Mesodermal cell (in vitro differentiated cells): ENCODE measurements around the gene KRTAP5-7.
"Not testable (repeated sequence)": the region's sequence is repeated elsewhere in the genome, so short reads cannot be mapped to it uniquely, and the experiment has no call there.

ENCODE experiments used
- H3K27ac ChIP-seq: 2 replicates; pipeline ENCODE4 v1.7.0; 2013; ENCODE audit warnings: mild to moderate bottlenecking, low read depth, low read length, moderate library complexity; ENCODE audit not compliant: severe bottlenecking
- H3K36me3 ChIP-seq: 2 replicates; pipeline ENCODE4 v1.7.1; 2013; ENCODE audit warnings: mild to moderate bottlenecking, low read length, moderate library complexity; ENCODE audit not compliant: control insufficient read depth, insufficient read depth
- H3K4me1 ChIP-seq: one replicate; pipeline ENCODE4 v1.7.1; 2013; ENCODE audit warnings: mild to moderate bottlenecking, low read length; ENCODE audit not compliant: insufficient read depth, control insufficient read depth, poor library complexity, severe bottlenecking
- H3K4me3 ChIP-seq: 2 replicates; pipeline ENCODE4 v1.7.0; 2013; ENCODE audit warnings: low read length, control low read depth, mild to moderate bottlenecking; ENCODE audit not compliant: insufficient read depth, poor library complexity, severe bottlenecking; ENCODE audit errors: extremely low read depth
- H3K9me3 ChIP-seq: 2 replicates; pipeline ENCODE4 v1.7.1; 2013; ENCODE audit warnings: mild to moderate bottlenecking, low read length, moderate library complexity; ENCODE audit not compliant: control insufficient read depth
- WGBS, 2 experiments: methylation state at CpG; one replicate each; pipeline ENCODE4 v1.1.5; 2013; ENCODE audit warnings: missing lambda C conversion rate in 2 of 2; ENCODE audit not compliant: insufficient coverage in 2 of 2; 5-methylcytosine and 5-hydroxymethylcytosine counted together

The KRTAP5-7 gene

DNA sequence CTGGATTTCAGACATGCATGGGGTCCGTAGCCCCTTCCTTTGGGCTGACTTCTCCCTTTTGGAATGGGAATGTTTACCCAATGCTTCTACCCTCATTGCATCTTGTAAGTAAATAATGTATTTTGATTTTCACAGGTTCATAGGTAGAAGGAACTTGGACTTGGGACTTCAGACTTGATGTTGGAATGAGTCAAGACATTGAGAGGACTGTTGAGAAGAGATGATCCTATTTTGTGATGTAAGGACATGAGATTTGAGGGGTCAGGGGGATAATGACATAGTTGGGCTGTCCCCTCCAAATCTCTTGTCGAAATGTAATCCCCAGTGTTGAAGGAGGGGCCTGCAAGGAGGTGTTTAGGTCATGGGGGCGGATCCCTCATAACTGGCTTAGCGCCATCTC is 37.4 kb downstream of the KRTAP5-7 start:
- 82 to 85% methylated on average over 3 of the region's 4 CpGs for WGBS, 2 experiments
- Histone ChIP-seq H3K4me1 (no peaks in the 10 kb centered on the region), H3K9me3 (peaks cover 2% of the 10 kb centered on the region), H3K27ac (no peak overlapping the region), H3K36me3 (no peaks in the 10 kb centered on the region), H3K4me3 (no peak overlapping the region)

DNA sequence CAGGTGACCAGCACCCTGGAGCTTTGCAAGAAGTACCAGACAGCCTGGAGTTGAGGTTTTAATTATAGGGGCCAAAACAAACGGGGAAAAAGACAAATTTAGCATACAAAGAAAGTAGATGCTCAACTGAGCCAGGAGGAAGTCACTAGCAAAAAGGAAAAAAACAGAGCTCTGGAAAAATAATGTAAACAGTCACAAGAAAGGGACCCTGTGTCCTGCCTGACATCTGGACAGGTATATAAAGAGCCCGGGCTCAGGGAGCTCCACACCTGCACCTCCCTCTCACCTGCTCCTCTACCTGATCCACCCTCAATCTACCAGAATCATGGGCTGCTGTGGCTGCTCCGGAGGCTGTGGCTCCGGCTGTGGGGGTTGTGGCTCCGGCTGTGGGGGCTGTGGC is 38.2 kb downstream of the KRTAP5-7 start, which contains the start of gene KRTAP5-10:
Gene KRTAP5-10, plus strand, starts transcription at position 301 of the 400 bp plus-strand sequence. Its CDS starts 25 bp downstream, at position 326.
- H3K27ac ChIP-seq, result no peak within 1 kb of the TSS
- H3K36me3 ChIP-seq, result no peaks in the 10 kb centered on the region
- 77 to 90% methylated on average over 2 of the region's 5 CpGs for WGBS, 2 experiments
- H3K4me1 ChIP-seq, result no peaks in the 10 kb centered on the region
- peaks cover 2% of the 10 kb centered on the region for H3K9me3 ChIP-seq
- no peak within 1 kb of the TSS for H3K4me3 ChIP-seq

DNA sequence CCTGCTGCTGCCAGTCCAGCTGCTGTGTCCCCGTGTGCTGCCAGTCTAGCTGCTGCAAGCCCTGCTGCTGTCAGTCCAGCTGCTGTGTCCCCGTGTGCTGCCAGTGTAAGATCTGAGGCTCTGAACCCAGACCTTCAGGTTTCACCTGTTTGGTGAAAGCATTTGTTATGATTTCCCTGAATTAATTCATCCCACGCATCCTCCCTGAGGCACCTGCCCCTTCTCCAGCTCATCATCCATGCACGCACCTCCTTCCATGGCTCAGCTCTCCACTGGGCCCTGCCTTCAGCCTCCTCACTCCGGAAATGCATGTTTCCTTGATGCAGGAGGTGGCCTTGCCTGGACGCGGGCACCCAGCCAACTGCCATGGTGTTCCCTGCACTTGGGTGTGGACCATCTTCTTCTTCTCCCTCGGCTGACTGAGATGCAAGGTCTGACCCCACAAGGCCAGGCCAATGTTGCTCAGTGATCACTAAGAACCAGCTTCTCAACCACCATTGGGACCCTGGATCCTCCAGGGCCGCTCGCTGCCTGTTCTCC is 39.1 kb downstream of the KRTAP5-7 start:
- H3K36me3 ChIP-seq, result no peaks in the 10 kb centered on the region
- WGBS, 2 experiments, result 94 to 97% methylated on average over 8 to 9 of the region's 10 CpGs
- H3K4me1 ChIP-seq, result no peaks in the 10 kb centered on the region

DNA sequence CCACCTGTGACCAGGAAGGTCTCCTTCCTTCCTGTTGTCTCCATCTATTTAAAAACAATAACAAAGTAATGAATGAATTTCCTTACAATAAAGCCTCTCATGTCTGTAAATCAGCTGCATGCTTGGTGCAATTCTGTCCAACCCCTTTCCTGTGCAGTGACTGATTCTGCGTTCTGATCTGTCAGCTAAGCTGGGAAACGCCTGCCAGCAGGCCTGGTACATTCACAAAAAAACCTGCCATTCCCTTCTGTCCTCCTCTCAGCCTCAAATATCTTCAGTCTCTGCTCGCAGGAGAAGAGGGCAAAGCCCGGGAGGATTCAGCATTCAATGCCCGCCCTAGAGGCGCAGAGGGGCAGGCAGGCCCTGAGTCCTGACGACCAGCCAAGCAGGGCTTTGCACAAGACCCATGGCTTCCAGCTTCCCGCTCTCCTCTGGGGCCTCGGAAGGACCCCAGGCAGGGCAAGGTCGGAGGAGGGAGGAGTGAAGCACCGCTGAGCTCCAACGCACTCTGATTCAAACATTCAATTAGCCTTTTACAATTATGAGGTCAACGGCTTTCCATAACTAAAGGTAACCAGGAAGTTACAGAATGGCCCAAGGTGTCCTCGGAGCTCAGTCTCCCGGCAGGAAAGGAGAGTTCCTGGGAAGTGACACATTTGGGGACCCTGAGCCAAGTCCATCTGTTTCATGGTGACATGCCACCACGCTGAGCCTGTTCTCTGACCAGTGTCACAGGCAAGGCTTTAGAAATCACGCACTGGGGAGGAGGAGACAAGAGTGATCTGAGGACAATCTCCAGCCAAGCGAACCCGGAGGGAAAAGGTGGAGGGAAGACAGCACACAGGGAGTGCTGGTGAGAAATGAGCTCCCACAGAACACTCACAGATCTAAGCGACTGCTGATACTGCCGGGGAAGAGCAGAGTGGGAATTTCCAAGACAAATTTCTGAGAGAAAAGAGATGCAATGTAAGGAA is 39.8 kb downstream of the KRTAP5-7 start:
- 63 to 73% methylated on average over 3 to 8 of the region's 21 CpGs for WGBS, 2 experiments

More for the DNA sequence above, 39.1 kb downstream of the KRTAP5-7 start:
- no peak overlapping the region for H3K27ac ChIP-seq
- H3K4me3 ChIP-seq, result no peak overlapping the region
- H3K9me3 ChIP-seq, result peaks cover 2% of the 10 kb centered on the region

DNA sequence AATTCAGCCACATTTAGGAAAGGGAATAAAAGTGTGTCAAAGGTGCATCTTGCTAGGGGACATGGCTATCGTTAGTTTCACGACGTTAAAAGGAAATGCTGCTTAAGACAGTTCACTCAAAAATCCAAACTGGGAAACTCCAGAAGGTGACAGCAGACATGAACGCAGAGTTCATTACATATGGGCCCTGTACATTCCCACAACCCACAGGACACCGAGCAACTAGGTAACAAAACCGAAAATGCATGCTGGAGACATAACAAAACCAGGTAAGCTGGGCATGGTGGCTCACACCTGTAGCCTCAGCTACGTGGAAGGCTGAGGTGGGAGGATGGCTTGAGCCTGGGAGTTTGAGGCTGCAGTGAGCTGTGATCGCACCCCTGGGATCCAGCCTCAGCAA is 40.6 kb downstream of the KRTAP5-7 start:
- 80% methylated on average over 5 to 8 of the region's 8 CpGs for WGBS, 2 experiments
- H3K4me3 ChIP-seq, H3K27ac ChIP-seq, H3K9me3 ChIP-seq, H3K36me3 ChIP-seq, H3K4me1 ChIP-seq: not testable (repeated sequence)

More for the DNA sequence above, 39.8 kb downstream of the KRTAP5-7 start:
- H3K9me3 ChIP-seq, H3K36me3 ChIP-seq, H3K4me3 ChIP-seq, H3K4me1 ChIP-seq, H3K27ac ChIP-seq: not testable (repeated sequence)

DNA sequence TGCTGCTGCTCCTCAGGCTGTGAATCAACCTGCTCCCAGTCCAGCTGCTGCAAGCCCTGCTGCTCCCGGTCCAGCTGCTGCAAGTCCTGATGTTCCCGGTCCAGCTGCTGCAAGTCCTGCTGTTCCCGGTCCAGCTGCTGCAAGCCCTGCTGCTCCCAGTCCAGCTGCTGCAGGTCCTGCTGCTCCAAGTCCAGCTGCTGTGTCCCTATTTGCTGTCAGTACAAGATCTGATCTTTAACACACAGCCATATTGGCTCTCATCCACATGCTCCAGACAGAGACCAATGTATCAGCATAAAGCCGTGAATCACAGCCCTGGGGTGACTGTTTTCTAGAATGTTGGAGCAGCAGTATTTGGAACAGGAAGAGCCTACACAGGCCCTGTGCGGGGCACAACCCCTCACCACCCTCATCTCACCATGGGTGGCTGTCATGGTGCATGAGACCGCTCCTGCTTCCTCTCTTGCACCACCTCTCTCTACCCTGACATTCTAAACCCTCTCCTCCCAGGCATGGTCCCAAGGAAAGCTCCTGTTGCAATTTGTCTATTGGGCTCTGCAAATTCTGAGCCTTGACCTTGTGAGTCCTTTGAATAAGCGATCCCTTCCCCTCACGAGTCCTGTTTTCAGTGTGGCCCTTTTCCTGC is 41.8 kb downstream of the KRTAP5-7 start:
- no peaks in the 10 kb centered on the region for H3K9me3 ChIP-seq
- H3K4me1 ChIP-seq, result no peaks in the 10 kb centered on the region
- no peak overlapping the region for H3K4me3 ChIP-seq
- 74 to 79% methylated on average over 5 to 6 of the region's 8 CpGs for WGBS, 2 experiments
- H3K27ac ChIP-seq, result no peak overlapping the region
- H3K36me3 ChIP-seq, result no peaks in the 10 kb centered on the region

DNA sequence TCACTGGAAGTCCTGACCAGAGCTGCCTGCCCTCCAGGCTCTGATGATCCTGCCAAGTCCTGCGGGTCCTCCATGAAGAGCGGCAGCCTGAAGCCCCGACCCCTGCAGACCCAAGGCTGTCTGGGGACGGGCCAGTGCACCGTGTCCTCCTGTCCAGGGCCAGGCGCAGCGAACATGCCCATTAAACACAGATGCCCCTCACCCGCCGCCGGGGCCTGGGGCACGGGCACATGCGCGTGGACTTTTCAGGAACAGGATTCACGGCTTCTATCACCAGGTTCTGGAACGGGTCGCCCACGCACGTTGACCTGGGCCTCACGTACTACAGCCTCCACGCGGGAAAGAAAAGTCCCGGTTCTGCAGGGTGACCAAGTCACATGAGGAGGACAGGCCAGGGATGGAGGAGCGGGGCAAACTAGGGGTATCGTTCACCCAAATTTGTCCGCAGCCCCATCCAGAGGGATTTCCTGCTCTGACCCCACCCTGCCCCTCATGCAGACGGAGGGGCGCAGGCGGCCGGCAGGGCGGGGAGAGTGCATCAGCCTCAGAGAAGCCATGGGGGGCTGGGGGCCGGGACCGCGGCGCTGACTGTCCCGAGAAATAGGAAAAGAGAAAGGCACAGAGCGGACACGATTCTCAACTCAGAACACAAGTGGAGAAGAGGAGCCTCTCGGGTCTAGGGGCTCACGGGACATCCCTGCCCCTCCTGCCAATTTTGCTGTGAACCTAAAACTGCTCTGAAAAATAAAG is 44.2 kb downstream of the KRTAP5-7 start:
- H3K4me1 ChIP-seq, H3K36me3 ChIP-seq, H3K4me3 ChIP-seq, H3K27ac ChIP-seq, H3K9me3 ChIP-seq: not testable (repeated sequence)
- 91 to 95% methylated on average over 28 to 32 of the region's 39 CpGs for WGBS, 2 experiments

DNA sequence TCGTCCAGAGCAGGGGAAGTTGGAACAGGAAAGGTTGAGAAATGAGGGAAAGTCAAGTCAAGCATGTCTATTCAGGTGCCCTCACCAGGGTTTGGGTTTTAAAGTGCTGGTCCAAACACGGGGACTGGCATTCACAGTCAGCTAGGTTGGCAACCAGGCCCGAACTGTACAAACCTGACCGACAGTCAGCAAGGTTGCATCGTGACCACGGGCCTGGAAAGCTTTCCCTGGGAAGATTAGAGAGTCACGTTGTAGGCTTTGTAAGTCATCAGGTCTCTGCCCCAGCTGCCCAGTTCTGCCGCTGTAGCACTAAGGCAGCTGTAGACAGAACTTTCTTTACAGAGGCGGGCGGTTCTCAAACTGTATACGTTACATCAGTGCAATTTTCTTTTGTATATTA is 45.7 kb downstream of the KRTAP5-7 start:
- Histone ChIP-seq H3K27ac (no peak overlapping the region), H3K9me3 (no peaks in the 10 kb centered on the region), H3K4me3 (no peak overlapping the region), H3K4me1 (no peaks in the 10 kb centered on the region), H3K36me3 (no peaks in the 10 kb centered on the region)
- 84 to 87% methylated on average over 7 of the region's 11 CpGs for WGBS, 2 experiments

DNA sequence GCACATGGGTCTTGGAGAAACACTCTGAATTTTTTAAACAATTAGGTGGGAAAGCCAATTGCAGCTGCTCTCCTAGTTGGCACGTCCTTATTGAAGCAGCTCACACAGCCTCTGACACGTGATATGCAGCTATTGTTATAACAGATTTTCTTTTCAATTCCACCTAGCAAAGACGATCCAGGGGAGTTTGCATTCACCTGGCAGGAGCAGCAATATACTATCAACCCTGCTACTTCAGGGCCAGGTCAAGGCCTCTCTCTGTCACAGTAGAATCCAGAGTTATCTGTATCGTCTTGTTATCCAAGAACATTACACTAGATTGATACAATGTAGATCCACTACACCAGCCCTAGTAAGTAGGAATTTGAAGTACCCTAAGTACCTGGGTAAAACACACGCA is 47.4 kb downstream of the KRTAP5-7 start:
- WGBS, 2 experiments, result 82 to 100% methylated on average over 2 to 3 of the region's 5 CpGs
- H3K27ac ChIP-seq, result no peak overlapping the region
- H3K9me3 ChIP-seq, result no peaks in the 10 kb centered on the region
- H3K4me3 ChIP-seq, result no peak overlapping the region
- H3K36me3 ChIP-seq, result no peaks in the 10 kb centered on the region
- H3K4me1 ChIP-seq, result no peaks in the 10 kb centered on the region

DNA sequence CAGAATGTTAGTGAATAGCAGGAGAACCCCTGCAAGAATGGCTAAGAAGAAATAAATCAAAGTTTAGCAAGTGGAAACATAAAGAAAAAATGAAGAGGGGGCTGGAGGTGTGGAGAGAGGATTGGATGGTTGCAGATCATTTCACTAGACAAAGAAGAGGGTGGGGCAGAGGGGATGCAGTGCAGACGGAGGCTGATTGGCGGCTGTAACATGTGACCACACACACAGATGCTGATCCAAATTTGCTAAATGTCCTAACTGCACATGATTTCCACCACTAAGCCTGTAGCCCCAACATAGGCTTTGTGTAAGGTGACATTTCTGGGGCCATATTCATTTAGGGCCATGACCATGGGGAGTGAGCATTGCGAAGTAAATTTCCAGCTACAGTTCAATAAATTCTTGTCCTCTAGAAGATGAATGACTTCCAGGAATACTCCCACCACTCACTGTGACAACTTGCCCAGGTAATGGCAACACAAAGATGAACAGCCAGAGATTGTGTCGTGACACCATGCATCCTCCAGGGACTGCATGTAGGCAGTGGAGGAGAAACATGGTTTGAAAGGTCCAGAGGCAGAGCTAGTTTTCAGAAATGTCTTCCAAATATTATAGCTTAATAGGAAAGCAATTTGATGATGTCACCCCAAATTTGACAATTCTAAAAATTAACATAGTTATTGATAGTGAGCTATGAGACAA is 48.8 kb downstream of the KRTAP5-7 start:
- 85 to 100% methylated on average over 1 to 3 of the region's 4 CpGs for WGBS, 2 experiments
- Histone ChIP-seq H3K4me1 (no peaks in the 10 kb centered on the region), H3K36me3 (no peaks in the 10 kb centered on the region), H3K4me3 (no peak overlapping the region), H3K9me3 (no peaks in the 10 kb centered on the region), H3K27ac (no peak overlapping the region)
